EL (cell line): Measurements from ENCODE around the gene KIF16B.
A peak's percentile ranks its signal among the peaks of the same experiment; 100 is the strongest.

ENCODE experiments used
- DNase-seq: peaks from one replicate; pipeline ENCODE4 v3.0.0-alpha.2; 2016

KIF16B gene

GRCh38 chr20:16427571-16427970, 145.7 kb downstream of the KIF16B start:
- DNase-seq = no peak

GRCh38 chr20:16424780-16425179, 148.5 kb downstream of the KIF16B start:
- no peak for DNase-seq

GRCh38 chr20:16423311-16424212, 149.7 kb downstream of the KIF16B start:
- DNase-seq = peak; percentile 48

GRCh38 chr20:16419138-16419715, 154.0 kb downstream of the KIF16B start:
- DNase-seq = no peak

- no peak for DNase-seq
Measured at GRCh38 chr20:16418616-16419015, 154.6 kb downstream of the KIF16B start.

GRCh38 chr20:16417001-16417400, 156.2 kb downstream of the KIF16B start:
- DNase-seq = no peak

GRCh38 chr20:16415071-16416053, 157.9 kb downstream of the KIF16B start:
- peak; percentile 2 for DNase-seq

- no peak for DNase-seq
Measured at GRCh38 chr20:16412906-16413305, 160.3 kb downstream of the KIF16B start.

GRCh38 chr20:16411361-16411760, 161.9 kb downstream of the KIF16B start:
- DNase-seq = no peak

GRCh38 chr20:16410626-16411025, 162.6 kb downstream of the KIF16B start:
- DNase-seq = no peak

- DNase-seq = no peak
Measured at GRCh38 chr20:16408981-16409380, 164.3 kb downstream of the KIF16B start.

- DNase-seq = peak; percentile 2
Measured at GRCh38 chr20:16407251-16408067, 165.8 kb downstream of the KIF16B start.

- no peak for DNase-seq
Measured at GRCh38 chr20:16405254-16405653, 168.0 kb downstream of the KIF16B start.

GRCh38 chr20:16404640-16405039, 168.6 kb downstream of the KIF16B start:
- no peak for DNase-seq

- no peak for DNase-seq
Measured at GRCh38 chr20:16404171-16404570, 169.1 kb downstream of the KIF16B start.

GRCh38 chr20:16400234-16400633, 173.0 kb downstream of the KIF16B start:
- DNase-seq = no peak

GRCh38 chr20:16399801-16400200, 173.4 kb downstream of the KIF16B start:
- DNase-seq = no peak

- no peak for DNase-seq
Measured at GRCh38 chr20:16397086-16397485, 176.2 kb downstream of the KIF16B start.

- DNase-seq = no peak
Measured at GRCh38 chr20:16395366-16395765, 177.9 kb downstream of the KIF16B start.

GRCh38 chr20:16394784-16395183, 178.5 kb downstream of the KIF16B start:
- DNase-seq = no peak

GRCh38 chr20:16393836-16394235, 179.4 kb downstream of the KIF16B start:
- DNase-seq = no peak

GRCh38 chr20:16393297-16393696, 180.0 kb downstream of the KIF16B start:
- DNase-seq = no peak
